Epidermal melanocyte (primary cell): ENCODE measurements around the gene POMGNT2.
"Not testable (repeated sequence)": the region's sequence is repeated elsewhere in the genome, so short reads cannot be mapped to it uniquely, and the experiment has no call there.

Experiments
- DNase-seq: peaks from one replicate; pipeline ENCODE4 v3.0.0; 2011; ENCODE audit warnings: low spot score; ENCODE audit not compliant: insufficient read length

POMGNT2 gene

GRCh38 chr3:43075904-43076661 lies 29.8 kb downstream of the POMGNT2 start:
- DNase-seq, result no peak

- no peak for DNase-seq
These were observed 30.8 kb downstream of the POMGNT2 start for GRCh38 chr3:43074901-43075689.

GRCh38 chr3:43074482-43074881 lies 31.4 kb downstream of the POMGNT2 start:
- DNase-seq, result no peak

- DNase-seq, result no peak
These were observed 32.1 kb downstream of the POMGNT2 start for GRCh38 chr3:43073836-43074220.

GRCh38 chr3:43073116-43073835 lies 32.6 kb downstream of the POMGNT2 start:
- DNase-seq, result no peak

- DNase-seq, result no peak
These were observed 33.5 kb downstream of the POMGNT2 start for GRCh38 chr3:43072361-43072760.

GRCh38 chr3:43071313-43071893 lies 34.5 kb downstream of the POMGNT2 start:
- DNase-seq, result no peak

- not testable (repeated sequence) for DNase-seq
These were observed 35.2 kb downstream of the POMGNT2 start for GRCh38 chr3:43070670-43071069.

GRCh38 chr3:43063114-43063513 lies 42.8 kb downstream of the POMGNT2 start:
- DNase-seq, result no peak

- no peak for DNase-seq
These were observed 43.3 kb downstream of the POMGNT2 start for GRCh38 chr3:43062564-43063040.

- DNase-seq, result no peak
These were observed 43.8 kb downstream of the POMGNT2 start for GRCh38 chr3:43062040-43062563.

- no peak for DNase-seq
These were observed 44.6 kb downstream of the POMGNT2 start for GRCh38 chr3:43061101-43061895.

GRCh38 chr3:43059456-43059855 lies 46.4 kb downstream of the POMGNT2 start:
- DNase-seq, result no peak

- DNase-seq, result no peak
These were observed 49.8 kb downstream of the POMGNT2 start for GRCh38 chr3:43055806-43056770.

- no peak for DNase-seq
These were observed 50.5 kb downstream of the POMGNT2 start for GRCh38 chr3:43055393-43055792.

GRCh38 chr3:43054754-43055153 lies 51.1 kb downstream of the POMGNT2 start:
- DNase-seq, result no peak

GRCh38 chr3:43053291-43053690 lies 52.6 kb downstream of the POMGNT2 start:
- no peak for DNase-seq

- no peak for DNase-seq
These were observed 57.4 kb downstream of the POMGNT2 start for GRCh38 chr3:43048470-43048869.

- DNase-seq, result no peak
These were observed 59.3 kb downstream of the POMGNT2 start for GRCh38 chr3:43046583-43046982.
